ENCODE measurements around the gene B4GALT6.

The B4GALT6 gene

GRCh38 chr18:31596081-31596872 is 88.1 kb downstream of the B4GALT6 start:
- no peak for DNase-seq (ENCODE audit: low spot score)
- no peak for TF ChIP-seq CTCF (IDR thresholded peaks at IDR 0.05)
- Histone ChIP-seq H3K27ac (no peak overlapping the region), H3K4me3 (no peak overlapping the region)

GRCh38 chr18:31595121-31595771 is 89.1 kb downstream of the B4GALT6 start:
- no peak overlapping the region for H3K4me3 ChIP-seq
- DNase-seq (ENCODE audit: low spot score), result no peak
- no peak overlapping the region for H3K27ac ChIP-seq
- no peak for TF ChIP-seq CTCF (IDR thresholded peaks at IDR 0.05)

- Histone ChIP-seq H3K27ac (no peak overlapping the region), H3K4me3 (no peak overlapping the region)
- TF ChIP-seq CTCF (IDR thresholded peaks at IDR 0.05), result no peak
- no peak for DNase-seq (ENCODE audit: low spot score)
Measured at GRCh38 chr18:31592506-31593157, 91.7 kb downstream of the B4GALT6 start.

GRCh38 chr18:31591628-31592027 is 92.8 kb downstream of the B4GALT6 start, which contains the start of gene TTR:
TSS of gene TTR (plus strand) at chr18:31591877. CDS start at chr18:31591903, 26 bp downstream.
- TF ChIP-seq CTCF (IDR thresholded peaks at IDR 0.05), result no peak
- Histone ChIP-seq H3K27ac (no peak within 1 kb of the TSS), H3K4me3 (no peak within 1 kb of the TSS)
- no peak for DNase-seq (ENCODE audit: low spot score)

GRCh38 chr18:31591113-31591512 is 93.3 kb downstream of the B4GALT6 start:
- no peak for DNase-seq (ENCODE audit: low spot score)
- TF ChIP-seq CTCF (IDR thresholded peaks at IDR 0.05), result no peak
- Histone ChIP-seq H3K27ac (no peak overlapping the region), H3K4me3 (no peak overlapping the region)

GRCh38 chr18:31590570-31590969 is 93.8 kb downstream of the B4GALT6 start:
- H3K4me3 ChIP-seq, result no peak overlapping the region
- H3K27ac ChIP-seq, result no peak overlapping the region
- no peak for DNase-seq (ENCODE audit: low spot score)
- TF ChIP-seq CTCF (IDR thresholded peaks at IDR 0.05), result no peak
